H1 (cell line): Measurements from ENCODE around the gene DLK1.

ENCODE experiments used
- CBX5 ChIP-seq: fragments of 300-800, 300-1000 bp; sonication (generic); IDR thresholded peaks from 2 replicates; pipeline ENCODE4 v1.7.1; 2016; ENCODE audit warnings: antibody characterized with exemption, low read length, low read depth
- EP300 ChIP-seq, 2 experiments: IDR thresholded peaks; 1 replicate in 1 of 2; 2 replicates in 1 of 2; pipeline ENCODE4 v1.6.1; 2011 to 2012; ENCODE audit warnings: low read depth in 2 of 2, low read length in 2 of 2, mild to moderate bottlenecking in 2 of 2, borderline replicate concordance in 1 of 2, inconsistent platforms in 1 of 2, moderate library complexity in 1 of 2
- HDAC2 ChIP-seq, 2 experiments: fragments of 300-600 bp in 1 of 2; sonication (generic) in 1 of 2; IDR thresholded peaks; 2 replicates each; pipeline ENCODE4 v1.6.1; 2011 to 2012; ENCODE audit warnings: low read depth in 2 of 2, low read length in 2 of 2, mild to moderate bottlenecking in 2 of 2, moderate library complexity in 2 of 2, borderline replicate concordance in 1 of 2, inconsistent platforms in 1 of 2
- POU5F1 ChIP-seq: IDR thresholded peaks from 2 replicates; pipeline ENCODE4 v1.6.1; 2011; ENCODE audit warnings: low read depth, mild to moderate bottlenecking, low read length, moderate library complexity
- RAD21 ChIP-seq, 2 experiments: IDR thresholded peaks in 1 of 2; conservative IDR thresholded peaks in 1 of 2; 2 replicates each; pipeline ENCODE4 v1.6.1; 2011; ENCODE audit warnings: low read depth in 2 of 2, low read length in 2 of 2, improper control_type of control experiment in 1 of 2, inconsistent platforms in 1 of 2, mild to moderate bottlenecking in 1 of 2, moderate library complexity in 1 of 2
- RNF2 ChIP-seq: fragments of 200-900, 300-1000 bp; sonication (generic); IDR thresholded peaks from 2 replicates; pipeline ENCODE4 v1.7.1; 2016; ENCODE audit warnings: borderline replicate concordance, low read depth, mild to moderate bottlenecking, antibody characterized with exemption, low read length; ENCODE audit not compliant: poor library complexity, severe bottlenecking; ENCODE audit errors: missing control alignments
- SRF ChIP-seq: IDR thresholded peaks from 2 replicates; pipeline ENCODE4 v1.6.1; 2011; ENCODE audit warnings: mild to moderate bottlenecking, low read depth, low read length, moderate library complexity
- TAF1 ChIP-seq: IDR thresholded peaks from 2 replicates; pipeline ENCODE4 v1.6.1; 2011; ENCODE audit warnings: mild to moderate bottlenecking, low read depth, low read length
- TF ChIP-seq, protein P1 (sequence below), 3 experiments: IDR thresholded peaks; 1 replicate in 2 of 3; 2 replicates in 1 of 3; pipeline versions ENCODE4 v1.5.1 to v1.6.1; 2011; ENCODE audit warnings: low read length in 3 of 3, mild to moderate bottlenecking in 3 of 3, inconsistent platforms in 2 of 3, low read depth in 1 of 3, moderate library complexity in 1 of 3; ENCODE audit not compliant: insufficient read depth in 1 of 3; ENCODE audit errors: control extremely low read depth in 1 of 3

DNA sequence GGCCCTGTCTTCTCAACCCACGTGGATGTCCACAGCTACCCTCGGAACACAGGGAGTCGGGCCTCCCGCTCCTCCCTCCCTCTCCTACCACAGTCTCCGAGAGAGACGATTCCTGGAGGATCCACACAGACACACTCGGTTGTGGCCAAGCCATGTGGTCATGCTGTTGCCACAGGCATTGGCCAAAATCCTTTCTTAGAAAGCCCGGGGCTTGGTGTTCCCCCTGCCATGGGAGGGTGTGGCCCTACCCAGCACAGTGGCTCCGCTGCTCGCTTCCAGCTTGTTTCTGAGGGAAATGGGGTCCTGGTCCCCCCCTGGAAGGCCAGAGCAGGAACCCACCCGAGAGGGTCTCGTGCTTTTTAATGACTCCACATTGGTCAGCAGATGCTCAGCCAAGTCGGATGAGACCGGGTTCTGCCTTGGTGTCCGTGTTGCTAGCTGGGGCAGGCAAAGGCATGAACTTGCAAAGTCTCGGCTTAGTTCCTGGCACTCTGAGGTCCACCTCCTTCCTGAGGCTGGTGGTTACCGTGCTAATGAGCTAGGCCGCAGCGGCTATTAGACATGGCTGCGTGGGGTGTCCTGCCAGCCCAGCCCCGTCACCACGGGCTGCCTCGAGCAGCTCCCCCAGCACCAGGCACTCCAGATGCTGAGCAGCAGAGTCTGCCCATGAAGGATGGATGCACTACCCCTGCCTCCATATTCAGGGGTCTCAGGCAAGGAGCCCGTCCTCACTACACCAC is 52.4 kb downstream of the DLK1 start:
- TF ChIP-seq, protein P1, sequence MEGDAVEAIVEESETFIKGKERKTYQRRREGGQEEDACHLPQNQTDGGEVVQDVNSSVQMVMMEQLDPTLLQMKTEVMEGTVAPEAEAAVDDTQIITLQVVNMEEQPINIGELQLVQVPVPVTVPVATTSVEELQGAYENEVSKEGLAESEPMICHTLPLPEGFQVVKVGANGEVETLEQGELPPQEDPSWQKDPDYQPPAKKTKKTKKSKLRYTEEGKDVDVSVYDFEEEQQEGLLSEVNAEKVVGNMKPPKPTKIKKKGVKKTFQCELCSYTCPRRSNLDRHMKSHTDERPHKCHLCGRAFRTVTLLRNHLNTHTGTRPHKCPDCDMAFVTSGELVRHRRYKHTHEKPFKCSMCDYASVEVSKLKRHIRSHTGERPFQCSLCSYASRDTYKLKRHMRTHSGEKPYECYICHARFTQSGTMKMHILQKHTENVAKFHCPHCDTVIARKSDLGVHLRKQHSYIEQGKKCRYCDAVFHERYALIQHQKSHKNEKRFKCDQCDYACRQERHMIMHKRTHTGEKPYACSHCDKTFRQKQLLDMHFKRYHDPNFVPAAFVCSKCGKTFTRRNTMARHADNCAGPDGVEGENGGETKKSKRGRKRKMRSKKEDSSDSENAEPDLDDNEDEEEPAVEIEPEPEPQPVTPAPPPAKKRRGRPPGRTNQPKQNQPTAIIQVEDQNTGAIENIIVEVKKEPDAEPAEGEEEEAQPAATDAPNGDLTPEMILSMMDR (IDR thresholded peaks at IDR 0.05; ENCODE audit: control extremely low read depth in 1 of 3, insufficient read depth in 1 of 3, low read depth in 1 of 3, low read length in 3 of 3) = no peak
- no peak for TF ChIP-seq TAF1
- no peak for TF ChIP-seq POU5F1
- TF ChIP-seq RAD21 (IDR thresholded peaks at IDR 0.05 in 1 of 2, conservative IDR thresholded peaks at IDR 0.05 in 1 of 2; ENCODE audit: low read depth in 2 of 2, low read length in 2 of 2) = no peak
- TF ChIP-seq RNF2 = no peak
- TF ChIP-seq EP300 (IDR thresholded peaks at IDR 0.05; ENCODE audit: borderline replicate concordance in 1 of 2, low read depth in 2 of 2, low read length in 2 of 2) = no peak
- TF ChIP-seq HDAC2 (IDR thresholded peaks at IDR 0.05; ENCODE audit: borderline replicate concordance in 1 of 2, low read depth in 2 of 2, low read length in 2 of 2) = no peak
- no peak for TF ChIP-seq SRF
- no peak for TF ChIP-seq CBX5
